ENCODE data around the gene LRRC14B. TPM values are rescaled to one million over a fixed set of nuclear protein-coding genes. Genes with fewer than 3 reads are reported as not detected.

Gene LRRC14B
- polyA plus RNA-seq, 1 experiment = not detected

DNA sequence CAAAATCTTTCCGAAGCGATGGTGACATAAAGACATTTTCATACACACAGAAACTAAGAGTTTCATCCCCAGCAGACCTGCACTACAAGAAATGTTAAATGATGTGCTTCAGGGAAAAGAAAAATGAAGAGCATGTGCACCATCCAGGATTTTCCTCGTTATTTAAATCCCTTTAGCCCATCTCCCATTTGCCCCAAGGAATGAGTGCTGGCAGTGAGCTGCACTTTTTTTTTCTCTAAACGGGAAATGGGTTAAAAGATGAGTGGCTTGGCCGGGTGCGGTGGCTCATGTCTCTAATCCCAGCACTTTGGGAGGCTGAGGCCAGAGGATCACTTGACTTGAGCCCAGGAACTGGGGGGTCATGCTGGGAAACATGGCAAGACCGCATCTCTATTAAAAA is 6.8 kb upstream of the LRRC14B start:
- DNase-seq (ENCODE audit: low read depth, low spot score) = no peak
- no peak for TF ChIP-seq CTCF (IDR thresholded peaks at IDR 0.05; ENCODE audit: low read depth, low read length)
- H3K27ac ChIP-seq (ENCODE audit: low read depth, low read length) = no peak overlapping the region
- CTCF ChIA-PET = no interaction called here
- H3K4me3 ChIP-seq (ENCODE audit: low read depth, low read length) = no peak overlapping the region
- H3K27me3 ChIP-seq (ENCODE audit: control insufficient read depth, insufficient read depth, low read length) = peaks cover 3% of the 10 kb centered on the region
- no peaks in the 10 kb centered on the region; the same call in 1 of the 2 replicates for H3K9me3 ChIP-seq (ENCODE audit: control insufficient read depth, insufficient read depth, low read length)
- POLR2A ChIA-PET = no interaction called here

- POLR2A ChIA-PET = no interaction called here
- CTCF ChIA-PET = no interaction called here
- Histone ChIP-seq H3K9me3 (ENCODE audit: control insufficient read depth, insufficient read depth, low read length) (no peaks in the 10 kb centered on the region; the same call in 1 of the 2 replicates), H3K27ac (ENCODE audit: low read depth, low read length) (no peak overlapping the region), H3K4me3 (ENCODE audit: low read depth, low read length) (no peak overlapping the region), H3K27me3 (ENCODE audit: control insufficient read depth, insufficient read depth, low read length) (peaks cover 4% of the 10 kb centered on the region)
- DNase-seq (ENCODE audit: low read depth, low spot score) = no peak
- no peak for TF ChIP-seq CTCF (IDR thresholded peaks at IDR 0.05; ENCODE audit: low read depth, low read length)
These were observed 5.9 kb upstream of the LRRC14B start for GRCh38 chr5:185095-186070.

GRCh38 chr5:186091-187041 is 4.9 kb upstream of the LRRC14B start:
- H3K27ac ChIP-seq (ENCODE audit: low read depth, low read length) = no peak overlapping the region
- no peak overlapping the region for H3K4me3 ChIP-seq (ENCODE audit: low read depth, low read length)
- no peak for DNase-seq (ENCODE audit: low read depth, low spot score)
- CTCF ChIA-PET = interaction anchor here (0.5 kb wide), 1 partner anchor 85 kb away, joined by 4 read pairs; no protein-coding TSS in a partner anchor
- POLR2A ChIA-PET = no interaction called here
- peaks cover 12% of the 10 kb centered on the region for H3K27me3 ChIP-seq (ENCODE audit: control insufficient read depth, insufficient read depth, low read length)
- TF ChIP-seq CTCF (IDR thresholded peaks at IDR 0.05; ENCODE audit: low read depth, low read length) = no peak
- no peaks in the 10 kb centered on the region; the same call in 1 of the 2 replicates for H3K9me3 ChIP-seq (ENCODE audit: control insufficient read depth, insufficient read depth, low read length)

- TF ChIP-seq CTCF (IDR thresholded peaks at IDR 0.05; ENCODE audit: low read depth, low read length) = no peak
- H3K27me3 ChIP-seq (ENCODE audit: control insufficient read depth, insufficient read depth, low read length) = peaks cover 14% of the 10 kb centered on the region
- ChIA-PET CTCF (interaction anchor here (1.6 kb wide), 1 partner anchor 8 kb away, joined by 7 read pairs; no protein-coding TSS in a partner anchor), POLR2A (no interaction called here)
- H3K4me3 ChIP-seq (ENCODE audit: low read depth, low read length) = no peak overlapping the region
- DNase-seq (ENCODE audit: low read depth, low spot score) = no peak
- H3K27ac ChIP-seq (ENCODE audit: low read depth, low read length) = no peak overlapping the region
- no peaks in the 10 kb centered on the region; the same call in 1 of the 2 replicates for H3K9me3 ChIP-seq (ENCODE audit: control insufficient read depth, insufficient read depth, low read length)
These were observed 4.3 kb upstream of the LRRC14B start for GRCh38 chr5:187042-187431.

Measured in AG04450 (cell line).